HG03457 (cell line): Measurements from ENCODE around the gene NCOR2.
A peak's percentile ranks its signal among the peaks of the same experiment; 100 is the strongest.

Experiments used
- ATAC-seq: cut with Tn5 transposase; IDR thresholded peaks from one replicate; pipeline ENCODE4 v1.9.1; 2021; ENCODE audit warnings: moderate number of reproducible peaks; ENCODE audit not compliant: unreplicated experiment

Gene NCOR2

GRCh38 chr12:124577986-124578385, 10.6 kb upstream of the NCOR2 start:
- no peak for ATAC-seq

- no peak for ATAC-seq
These were observed 10.0 kb upstream of the NCOR2 start for GRCh38 chr12:124577374-124577773.

DNA sequence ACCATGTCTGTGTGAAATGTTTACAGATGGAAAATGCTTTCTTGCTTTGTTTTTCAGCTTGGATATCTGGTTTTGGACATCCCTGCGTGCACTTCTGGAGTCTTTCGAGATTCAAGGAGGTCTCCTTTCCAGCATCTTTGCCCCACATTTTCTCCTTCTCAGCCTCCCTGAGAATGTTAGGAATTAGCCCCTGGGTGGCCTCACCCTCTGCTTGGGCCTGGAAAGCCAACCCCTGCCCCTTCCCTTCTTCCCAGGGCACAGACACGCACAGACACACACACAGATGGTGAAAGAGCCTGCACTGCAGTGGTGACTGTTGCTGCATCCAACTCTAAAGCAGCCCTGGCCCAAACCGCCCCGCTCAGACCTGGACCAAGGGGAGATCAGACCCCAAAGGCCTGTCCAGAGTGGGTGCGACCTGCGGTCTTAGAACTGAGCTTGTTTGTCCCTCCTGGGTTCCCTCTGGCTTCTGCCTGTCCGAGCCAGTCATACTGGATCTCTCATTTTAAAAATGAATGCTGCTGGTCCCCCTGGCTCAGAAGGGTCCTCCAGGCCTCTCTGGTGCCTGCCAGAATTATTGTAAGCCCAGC, 8.7 kb upstream of the NCOR2 start:
- no peak for ATAC-seq

DNA sequence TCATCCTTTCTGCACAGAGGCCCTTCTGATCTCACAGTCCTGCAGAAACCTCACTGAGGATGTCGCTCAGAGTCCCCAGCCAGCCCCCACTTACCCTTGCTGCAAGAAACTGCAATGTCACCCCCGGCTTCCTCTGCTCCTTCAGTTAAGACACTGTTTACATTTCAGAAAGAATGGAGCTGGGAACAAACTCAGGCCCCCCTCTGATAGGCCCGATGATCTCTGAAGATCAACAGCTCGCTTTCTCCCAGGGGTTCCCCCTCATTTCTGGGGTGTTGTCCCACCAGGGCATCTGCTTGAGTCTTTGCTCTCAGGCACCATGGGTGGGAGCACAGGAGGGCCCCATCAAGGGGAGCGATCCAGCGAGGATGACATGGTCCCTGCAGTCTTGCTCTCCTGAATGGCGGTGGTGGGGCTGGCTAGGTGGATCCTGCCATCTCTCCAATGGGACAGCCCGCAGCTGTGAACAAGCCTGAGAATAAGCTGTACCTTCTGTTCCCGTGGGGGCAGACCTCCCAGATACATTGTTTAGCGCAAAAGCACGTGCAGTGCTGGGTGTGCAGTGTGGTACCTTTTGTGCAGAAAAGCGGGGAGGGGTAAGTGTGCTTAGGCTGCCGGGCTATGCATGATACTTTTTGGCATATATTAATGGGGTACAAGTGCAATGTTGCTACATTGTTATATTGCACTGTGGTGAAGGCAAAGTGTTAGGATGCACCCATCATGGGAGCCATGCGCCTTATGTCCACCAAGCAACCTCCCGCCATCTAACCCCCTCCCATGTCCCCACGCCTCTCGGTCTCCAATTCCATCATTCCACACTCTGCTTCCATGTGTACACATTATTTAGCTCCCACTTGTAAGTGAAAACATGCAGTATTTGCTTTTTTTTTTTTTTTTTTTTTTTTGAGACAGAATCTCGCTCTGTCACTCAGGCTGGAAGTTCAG, 6.7 kb upstream of the NCOR2 start:
- ATAC-seq, result no peak

DNA sequence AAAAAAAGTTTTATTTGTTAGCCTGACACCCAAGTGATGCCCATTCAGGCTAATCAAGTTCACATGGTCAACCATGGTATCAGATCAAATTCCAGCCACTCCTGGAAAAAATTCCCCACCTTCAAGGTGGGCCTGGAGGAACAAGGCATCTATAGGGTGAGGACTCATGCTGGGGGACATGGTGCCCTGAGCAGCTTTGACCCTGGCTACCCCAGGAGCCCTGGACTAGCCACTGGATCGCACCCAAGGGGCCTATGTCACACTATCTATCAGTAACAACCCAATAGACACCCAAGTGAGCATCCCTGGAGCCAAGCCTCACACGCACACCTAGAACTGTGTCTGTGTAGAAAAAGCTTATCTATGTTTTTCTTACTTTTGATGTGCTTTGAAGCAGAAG, 4.1 kb upstream of the NCOR2 start:
- no peak for ATAC-seq

- no peak for ATAC-seq
These were observed 3.4 kb upstream of the NCOR2 start for GRCh38 chr12:124570810-124571209.

GRCh38 chr12:124569375-124570148, 2.1 kb upstream of the NCOR2 start:
- ATAC-seq, result no peak

GRCh38 chr12:124568431-124569374, 1.3 kb upstream of the NCOR2 start:
- ATAC-seq, result peak; percentile 28

- no peak for ATAC-seq
These were observed 411 bp upstream of the NCOR2 start for GRCh38 chr12:124567673-124568373.

DNA sequence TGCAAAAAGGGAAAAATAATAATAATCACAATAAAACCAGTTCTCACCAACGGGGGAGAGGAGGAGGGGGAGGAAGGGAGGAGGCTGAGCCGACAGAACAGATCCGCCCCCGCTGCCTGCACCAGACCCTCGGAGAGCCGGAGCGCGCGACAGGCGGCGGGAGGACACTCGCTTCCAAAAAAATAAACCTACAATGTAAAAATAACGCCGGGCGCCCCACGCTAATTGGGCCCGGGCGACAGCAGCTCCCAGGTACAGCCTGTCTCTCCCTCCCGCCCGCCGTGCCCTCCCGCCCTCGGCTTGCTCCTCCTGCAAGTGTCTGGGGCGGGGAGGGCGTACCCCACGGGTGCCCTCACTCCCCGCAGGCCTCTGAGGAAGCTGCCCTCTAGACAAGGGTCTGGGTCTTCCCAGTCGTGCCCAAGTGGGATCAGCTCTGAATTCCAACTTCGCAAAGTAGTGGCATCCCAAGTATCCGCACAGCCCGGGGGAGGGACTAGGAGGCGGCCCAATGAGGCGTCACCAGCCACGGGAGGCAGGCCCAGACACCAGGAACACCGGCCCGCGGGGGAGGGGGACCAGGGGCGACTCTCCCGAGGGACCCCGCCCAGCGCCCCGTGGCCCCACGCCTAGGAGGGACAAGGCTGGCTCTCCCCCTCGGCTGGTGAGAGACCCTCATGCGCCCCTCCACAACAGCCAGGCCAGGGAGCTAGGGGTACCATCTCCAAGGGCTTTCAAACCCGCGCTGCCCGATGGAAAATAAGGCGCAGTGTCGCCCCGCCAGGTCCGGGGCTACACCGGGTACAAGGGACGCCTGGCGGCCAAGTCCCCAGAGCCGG, 1.0 kb downstream of the NCOR2 start:
- no peak for ATAC-seq

DNA sequence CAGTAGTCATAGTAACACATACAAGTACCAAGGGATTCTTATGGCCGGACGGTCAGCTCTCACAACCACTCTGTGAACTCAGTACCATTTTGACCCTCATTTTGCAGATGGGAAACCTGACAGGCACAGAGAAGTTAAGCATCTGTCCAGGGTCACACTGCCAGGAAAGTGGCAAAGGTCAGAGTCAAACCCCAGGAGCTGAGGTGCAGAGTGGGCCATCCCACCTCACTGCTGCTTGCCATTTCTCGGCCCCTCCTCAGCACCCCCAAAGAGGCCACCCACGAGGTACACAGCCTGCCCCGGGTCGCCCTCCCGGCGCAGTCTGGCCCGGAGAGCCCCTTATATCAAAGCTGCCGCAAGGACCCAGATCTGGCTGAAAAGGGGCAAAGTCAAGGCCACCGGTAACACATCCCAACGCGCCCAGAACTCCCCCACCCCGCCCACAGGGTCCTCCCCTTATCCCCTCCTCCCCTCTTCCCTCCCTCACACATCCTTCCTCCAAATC, 1.7 kb downstream of the NCOR2 start:
- no peak for ATAC-seq

DNA sequence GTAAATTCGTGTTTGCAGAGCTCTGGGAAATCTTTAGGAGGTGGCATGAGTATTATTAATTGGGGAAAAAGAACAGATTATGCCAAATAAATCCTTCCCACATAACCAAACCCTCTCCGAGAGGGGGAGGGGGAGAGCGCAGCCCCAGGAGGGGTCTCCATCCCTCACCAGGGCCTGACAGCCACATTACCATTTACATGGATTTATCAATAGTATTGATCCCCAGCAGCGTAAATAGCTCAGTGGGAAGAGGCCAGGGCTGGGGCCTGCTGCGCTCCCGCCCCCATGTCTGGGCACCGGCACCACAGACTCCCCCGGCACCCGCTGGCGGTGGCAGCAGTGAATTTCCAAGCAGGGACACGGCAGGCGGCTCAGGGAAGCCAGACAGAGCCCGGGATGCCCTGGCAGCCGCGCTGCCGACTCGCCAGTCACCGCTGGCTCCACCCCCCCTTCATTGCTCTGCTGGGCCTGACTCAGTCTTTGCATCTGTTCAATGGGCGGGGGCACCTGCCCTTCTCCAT, 2.4 kb downstream of the NCOR2 start:
- no peak for ATAC-seq

DNA sequence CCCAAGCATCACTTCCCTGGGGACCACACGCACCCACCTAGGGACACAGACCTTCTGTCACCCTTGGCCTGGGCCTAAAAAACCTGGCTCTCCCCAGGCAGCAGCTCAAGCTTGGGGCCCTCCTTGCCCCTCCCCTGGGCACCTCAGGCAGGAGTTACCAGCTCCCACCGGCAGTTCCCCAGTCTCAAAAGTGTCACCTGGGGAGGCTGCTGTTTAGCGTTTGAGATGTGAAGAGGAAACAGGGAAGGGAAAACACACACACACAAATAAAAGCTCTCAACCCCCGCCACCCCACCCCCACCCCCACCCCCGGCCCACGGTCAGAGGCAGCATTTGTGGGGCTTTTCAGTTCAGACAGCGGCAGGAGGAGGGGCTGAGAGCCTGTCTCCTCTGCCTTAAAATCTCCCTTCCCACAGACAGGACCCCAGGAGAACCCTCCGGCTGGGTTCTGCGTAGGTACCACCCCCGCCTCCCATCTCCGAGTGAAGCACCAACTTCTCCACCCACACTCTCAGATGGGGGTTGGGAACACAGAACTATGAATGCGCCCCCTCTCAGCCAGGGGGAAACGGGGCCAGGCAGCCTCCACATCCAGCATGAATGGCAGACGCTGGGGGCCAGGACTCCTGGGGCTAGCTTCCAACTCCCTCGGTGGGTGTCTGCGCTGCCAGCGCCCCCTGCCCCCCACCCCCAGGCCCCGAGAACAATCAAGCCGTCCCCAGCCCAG, 3.0 kb downstream of the NCOR2 start:
- ATAC-seq, result no peak

- ATAC-seq, result no peak
These were observed 3.6 kb downstream of the NCOR2 start for GRCh38 chr12:124563809-124564208.

DNA sequence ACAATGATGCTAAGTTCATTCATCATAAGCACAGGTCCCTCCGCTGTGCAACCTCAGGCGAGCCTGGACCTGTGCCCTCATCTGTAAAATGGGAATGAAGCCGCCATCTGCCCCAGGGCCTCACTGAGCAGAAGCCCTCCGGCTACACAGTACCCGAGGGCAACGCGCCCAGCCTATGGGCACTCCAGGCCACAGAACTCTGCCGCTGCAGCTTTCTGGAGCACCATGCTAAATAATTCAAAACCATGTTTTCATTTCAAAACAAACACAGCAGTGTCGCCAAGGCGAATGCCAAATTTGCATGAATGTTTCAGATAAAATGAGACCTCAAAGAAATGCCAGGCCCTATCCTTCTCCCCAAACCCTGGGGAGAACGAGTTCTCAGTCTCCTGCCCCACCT, 4.0 kb downstream of the NCOR2 start:
- no peak for ATAC-seq

DNA sequence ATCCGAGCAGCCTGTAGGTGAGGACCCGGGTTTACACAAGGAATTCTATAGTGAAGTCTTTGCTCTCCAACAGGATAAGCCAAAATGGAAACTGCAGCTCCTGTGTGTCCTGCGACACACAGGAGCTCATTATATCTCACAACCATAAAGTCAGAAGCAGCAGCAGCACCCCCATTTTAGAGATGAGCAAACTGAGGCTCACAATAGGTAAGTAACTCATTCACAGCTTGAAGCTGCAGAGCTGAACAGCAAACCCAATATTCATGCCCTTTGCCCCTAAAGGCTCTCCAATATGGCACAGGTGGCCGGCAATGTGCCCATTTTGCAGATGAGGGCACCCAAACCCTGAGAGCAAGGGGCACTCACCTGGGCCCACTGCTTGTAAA, 4.6 kb downstream of the NCOR2 start:
- ATAC-seq, result no peak

- ATAC-seq, result no peak
These were observed 5.2 kb downstream of the NCOR2 start for GRCh38 chr12:124562018-124562795.
